HepG2 (cell line): ENCODE data around the gene SCP2. TPM values are rescaled to one million over a fixed set of nuclear protein-coding genes. Genes with fewer than 3 reads are reported as not detected.
A peak's percentile ranks its signal among the peaks of the same experiment; 100 is the strongest.

Experiments
- BRD4 ChIP-seq: sonication (generic); formaldehyde crosslinking; IDR thresholded peaks from 2 replicates; pipeline ENCODE4 v1.4.0; 2020; ENCODE audit warnings: missing genetic modification reagents
- DMTF1 ChIP-seq: sonication (generic); formaldehyde crosslinking; IDR thresholded peaks from 2 replicates; pipeline ENCODE4 v1.4.0; 2020; ENCODE audit warnings: mild to moderate bottlenecking, missing genetic modification reagents
- REST ChIP-seq, 2 experiments: IDR thresholded peaks; 2 replicates each; pipeline ENCODE4 v1.6.1; 2011 to 2012; ENCODE audit warnings: low read length in 2 of 2, borderline replicate concordance in 1 of 2, low read depth in 1 of 2, mild to moderate bottlenecking in 1 of 2, moderate library complexity in 1 of 2
- SAP130 ChIP-seq: IDR thresholded peaks from 2 replicates; pipeline ENCODE4 v1.6.1; 2016; ENCODE audit warnings: low read depth
- SOX13 ChIP-seq, 3 experiments: fragments of 450-650 bp in 1 of 3; sonication (generic) in 1 of 3; formaldehyde crosslinking in 1 of 3; IDR thresholded peaks in 2 of 3; conservative IDR thresholded peaks in 1 of 3; 2 replicates each; pipeline versions ENCODE4 v1.5.0 to v1.6.1; 2016 to 2020; ENCODE audit warnings: antibody characterized with exemption in 1 of 3, mild to moderate bottlenecking in 1 of 3, missing compliant biosample characterization in 1 of 3, missing genetic modification reagents in 1 of 3, moderate library complexity in 1 of 3
- ZNF414 ChIP-seq: sonication (generic); formaldehyde crosslinking; IDR thresholded peaks from 2 replicates; pipeline ENCODE4 v1.5.0; 2020; ENCODE audit warnings: missing genetic modification reagents
- ZNF549 ChIP-seq: sonication (generic); formaldehyde crosslinking; IDR thresholded peaks from 2 replicates; pipeline ENCODE4 v1.5.0; 2020; ENCODE audit warnings: missing genetic modification reagents
- ZNF569 ChIP-seq: sonication (generic); formaldehyde crosslinking; IDR thresholded peaks from 2 replicates; pipeline ENCODE4 v1.5.0; 2020; ENCODE audit warnings: mild to moderate bottlenecking, missing genetic modification reagents, moderate library complexity, borderline replicate concordance
- ZNF737 ChIP-seq: sonication (generic); formaldehyde crosslinking; IDR thresholded peaks from 2 replicates; pipeline ENCODE4 v1.5.0; 2020; ENCODE audit warnings: missing genetic modification reagents, mild to moderate bottlenecking, borderline replicate concordance
- ZSCAN9 ChIP-seq: IDR thresholded peaks from 2 replicates; pipeline ENCODE4 v1.6.1; 2016; ENCODE audit warnings: borderline replicate concordance
- polyA plus RNA-seq, 8 experiments: library from polyadenylated mRNA; depleted of rRNA in 3 of 8; stranded (reverse) in 7 of 8; unstranded in 1 of 8; fragments of >200 nt; fragmentation: Illumina TruSeq in 4 of 8; extraction: Trizol in 4 of 8; gene quantifications; 2 replicates each; pipeline versions ENCODE4 v1.2.1 to v1.2.3, GENCODE V29; 2011 to 2016; ENCODE audit warnings: low read depth in 4 of 8, missing spikeins in 1 of 8, mixed read lengths in 1 of 8; ENCODE audit not compliant: insufficient read depth in 1 of 8
- total RNA-seq, 5 experiments: library from RNA; depleted of rRNA; stranded (reverse); fragments of >200 nt; fragmentation: Illumina TruSeq; extraction: Trizol; gene quantifications; 2 replicates each; pipeline ENCODE4 v1.2.3, GENCODE V29; 2016; ENCODE audit warnings: low read depth in 1 of 5
- TF ChIP-seq, protein P1 (sequence below): sonication (generic); formaldehyde crosslinking; IDR thresholded peaks from 2 replicates; pipeline ENCODE4 v1.5.1; 2020; ENCODE audit warnings: missing genetic modification reagents, mild to moderate bottlenecking, borderline replicate concordance

SCP2 gene
- total and polyA plus RNA-seq, 2 of the 13 experiments (the other 11 are each of a cell fraction or from before 2014, with no cell fraction given), result 59.0 to 133 TPM

DNA sequence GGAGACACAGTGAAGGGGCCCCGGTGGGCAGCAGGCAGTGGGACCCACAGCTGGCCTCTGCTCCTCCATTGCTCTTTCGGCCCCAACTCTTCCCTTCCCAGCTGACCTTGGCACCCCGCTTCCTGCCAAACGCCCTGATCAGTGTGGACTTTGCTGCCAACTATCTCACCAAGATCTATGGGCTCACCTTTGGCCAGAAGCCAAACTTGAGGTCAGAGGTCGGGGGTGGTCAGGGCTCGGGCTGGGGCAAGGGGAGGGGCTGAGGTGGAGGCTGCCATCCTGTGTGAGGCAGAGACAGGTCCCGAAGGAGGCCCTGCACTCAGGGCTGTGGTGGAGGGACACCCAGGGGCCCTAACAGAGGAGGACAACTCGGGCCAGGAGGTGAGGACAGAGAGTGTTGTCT is 148.7 kb downstream of the SCP2 start (continued):
- TF ChIP-seq, protein P1, sequence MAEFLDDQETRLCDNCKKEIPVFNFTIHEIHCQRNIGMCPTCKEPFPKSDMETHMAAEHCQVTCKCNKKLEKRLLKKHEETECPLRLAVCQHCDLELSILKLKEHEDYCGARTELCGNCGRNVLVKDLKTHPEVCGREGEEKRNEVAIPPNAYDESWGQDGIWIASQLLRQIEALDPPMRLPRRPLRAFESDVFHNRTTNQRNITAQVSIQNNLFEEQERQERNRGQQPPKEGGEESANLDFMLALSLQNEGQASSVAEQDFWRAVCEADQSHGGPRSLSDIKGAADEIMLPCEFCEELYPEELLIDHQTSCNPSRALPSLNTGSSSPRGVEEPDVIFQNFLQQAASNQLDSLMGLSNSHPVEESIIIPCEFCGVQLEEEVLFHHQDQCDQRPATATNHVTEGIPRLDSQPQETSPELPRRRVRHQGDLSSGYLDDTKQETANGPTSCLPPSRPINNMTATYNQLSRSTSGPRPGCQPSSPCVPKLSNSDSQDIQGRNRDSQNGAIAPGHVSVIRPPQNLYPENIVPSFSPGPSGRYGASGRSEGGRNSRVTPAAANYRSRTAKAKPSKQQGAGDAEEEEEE (CRISPR knock-in tag), result no peak
- TF ChIP-seq SOX13 (IDR thresholded peaks at IDR 0.05), result no peak
- peak in 1 of 2 experiments; percentile 12; a peak in 1 of 4 replicates for TF ChIP-seq SOX13 (CRISPR knock-in tag; conservative IDR thresholded peaks at IDR 0.05 in 1 of 2, IDR thresholded peaks at IDR 0.05 in 1 of 2)
- TF ChIP-seq SAP130 (CRISPR knock-in tag), result peak; percentile 39; the same call in 1 of the 2 replicates
- no peak for TF ChIP-seq ZNF414 (CRISPR knock-in tag)
- no peak for TF ChIP-seq REST (IDR thresholded peaks at IDR 0.05; ENCODE audit: borderline replicate concordance in 1 of 2, low read depth in 1 of 2, low read length in 2 of 2)
- no peak for TF ChIP-seq ZSCAN9
- TF ChIP-seq ZNF569 (CRISPR knock-in tag), result no peak
- TF ChIP-seq BRD4, result no peak
- no peak for TF ChIP-seq ZNF737
- no peak for TF ChIP-seq ZNF549 (CRISPR knock-in tag)
- no peak for TF ChIP-seq DMTF1 (CRISPR knock-in tag)
